GM04503 (cell line): ENCODE measurements around the gene LZTR1.
A peak's percentile ranks its signal among the peaks of the same experiment; 100 is the strongest.
"Not testable (repeated sequence)": the region's sequence is repeated elsewhere in the genome, so short reads cannot be mapped to it uniquely, and the experiment has no call there.

Experiments
- DNase-seq: peaks from one replicate; pipeline ENCODE4 v3.0.0-alpha.2; 2012; ENCODE audit warnings: low read depth

Gene LZTR1

GRCh38 chr22:20981787-20982562, at the start of gene LZTR1:
TSS of gene LZTR1 (plus strand) at chr22:20982297. CDS start at chr22:20982372, 75 bp downstream.
- DNase-seq: peak; percentile 37

GRCh38 chr22:20933910-20934309, 48.2 kb upstream of the LZTR1 start:
- no peak for DNase-seq

DNA sequence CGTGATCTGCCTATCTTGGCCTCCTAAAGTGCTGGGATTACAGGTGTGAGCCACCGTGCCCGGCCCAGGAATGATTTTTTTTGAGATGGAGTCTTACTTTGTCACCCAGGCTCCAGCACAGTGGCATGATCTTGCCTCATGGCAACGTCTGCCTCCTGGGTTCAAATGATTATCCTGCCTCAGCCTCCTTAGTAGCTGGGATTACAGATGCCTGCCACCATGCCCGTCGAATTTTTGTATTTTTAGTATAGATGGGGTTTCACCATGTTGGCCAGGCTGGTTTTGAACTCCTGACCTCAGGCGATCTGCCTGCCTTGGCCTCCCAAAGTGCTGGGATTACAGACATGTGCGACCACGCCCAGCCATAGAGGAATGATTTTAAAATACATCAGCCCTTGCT, 47.0 kb upstream of the LZTR1 start:
- DNase-seq: not testable (repeated sequence)

DNA sequence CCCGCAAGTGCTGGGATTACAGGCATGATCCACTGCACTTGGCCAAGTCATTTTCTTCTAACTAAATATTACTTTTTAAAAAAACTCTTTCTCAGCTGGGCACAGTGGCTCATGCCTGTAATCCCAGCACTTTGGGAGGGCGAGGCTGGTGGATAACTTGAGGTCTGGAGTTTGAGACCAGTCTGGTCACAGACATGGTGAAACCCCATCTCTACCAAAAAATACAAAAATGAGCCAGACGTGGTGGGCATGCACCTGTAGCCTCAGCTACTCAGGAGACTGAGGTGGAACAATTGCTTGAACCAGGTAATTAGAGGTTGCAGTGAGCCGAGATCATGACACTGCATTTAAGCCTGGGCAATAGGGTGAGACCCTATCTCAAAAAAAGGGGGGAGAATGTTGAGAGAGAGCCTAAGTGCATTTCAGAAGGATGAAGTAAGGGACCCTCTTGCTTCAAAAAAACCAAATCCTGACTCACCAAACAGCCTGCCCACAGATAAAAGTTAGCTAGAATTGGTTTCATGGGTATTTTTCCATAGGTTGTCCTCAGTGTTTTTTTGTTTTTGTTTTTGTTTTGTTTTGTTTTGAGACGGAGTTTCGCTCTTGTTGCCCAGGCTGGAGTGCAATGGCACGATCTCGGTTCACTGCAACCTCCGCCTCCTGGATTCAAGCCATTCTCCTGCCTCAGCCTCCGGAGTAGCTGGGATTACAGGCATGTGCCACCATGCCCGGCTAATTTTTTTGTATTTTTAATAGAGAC, 46.1 kb upstream of the LZTR1 start:
- not testable (repeated sequence) for DNase-seq

- no peak for DNase-seq
Measured at GRCh38 chr22:20937031-20937793, 44.9 kb upstream of the LZTR1 start.

GRCh38 chr22:20937794-20938671, 44.1 kb upstream of the LZTR1 start:
- DNase-seq: no peak

- not testable (repeated sequence) for DNase-seq
Measured at GRCh38 chr22:20939457-20940185, 42.5 kb upstream of the LZTR1 start.

- peak; percentile 40 for DNase-seq
Measured at GRCh38 chr22:20940186-20940651, 41.9 kb upstream of the LZTR1 start.

DNA sequence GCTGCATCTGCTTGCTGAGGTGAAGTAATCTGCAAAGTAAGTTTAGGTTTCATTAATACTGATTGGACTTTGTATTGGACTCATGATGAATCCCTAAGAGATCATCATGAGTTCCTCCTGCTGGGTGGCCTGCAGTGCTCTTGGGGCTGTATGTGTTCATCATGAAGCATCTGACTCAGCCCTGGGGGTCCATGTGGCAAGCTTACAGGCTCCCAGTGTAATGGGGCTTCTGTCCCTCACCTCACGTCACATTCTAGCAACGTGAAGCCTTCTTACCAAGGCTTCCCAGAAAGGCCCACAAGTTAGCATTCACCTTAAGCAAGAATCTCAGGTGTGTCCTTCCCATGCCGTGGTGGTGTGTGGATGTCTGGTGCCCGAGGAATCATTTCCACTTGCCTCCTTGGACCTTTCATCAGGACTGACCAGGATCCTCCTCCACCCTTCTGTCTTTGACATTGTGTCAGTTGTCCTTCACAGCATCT, 41.2 kb upstream of the LZTR1 start:
- no peak for DNase-seq

GRCh38 chr22:20942203-20942902, 39.7 kb upstream of the LZTR1 start:
- not testable (repeated sequence) for DNase-seq

DNA sequence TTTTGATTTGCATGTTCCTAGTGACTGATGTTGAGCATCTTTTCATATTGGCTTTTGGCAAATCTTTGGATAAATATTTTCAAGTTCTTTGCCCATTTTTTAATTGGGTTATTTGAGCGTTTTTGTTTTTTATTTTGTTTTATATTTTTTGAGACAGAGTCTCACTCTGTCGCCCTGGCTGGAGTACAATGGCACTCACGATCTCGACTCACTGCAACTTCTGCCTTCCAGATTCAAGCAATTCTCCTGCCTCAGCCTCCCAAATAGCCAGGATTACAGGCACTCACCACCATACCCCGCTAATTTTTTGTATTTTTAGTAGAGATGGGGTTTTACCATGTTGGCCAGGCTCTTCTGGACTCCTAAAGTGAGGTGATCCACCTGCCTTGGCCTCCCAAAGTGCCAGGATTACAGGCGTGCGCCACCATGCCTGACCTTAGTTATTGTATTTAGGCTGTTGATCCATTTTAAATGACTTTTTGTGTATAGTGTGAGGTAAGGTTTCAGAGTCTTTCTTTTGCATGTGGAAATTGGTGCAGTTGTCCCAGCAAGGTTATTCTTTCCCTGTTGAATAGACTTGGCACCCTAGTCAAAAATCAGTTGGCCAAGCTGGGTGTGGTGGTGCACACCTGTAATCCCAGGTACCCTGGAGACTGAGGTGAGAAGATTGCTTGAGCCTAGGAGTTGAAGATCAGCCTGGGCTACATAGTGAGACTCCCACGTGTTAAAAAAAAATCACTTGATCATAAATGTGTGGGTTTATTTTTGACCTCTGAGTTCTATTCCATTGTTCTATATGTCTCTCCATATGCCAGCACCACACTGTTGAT, 38.8 kb upstream of the LZTR1 start:
- DNase-seq: no peak

DNA sequence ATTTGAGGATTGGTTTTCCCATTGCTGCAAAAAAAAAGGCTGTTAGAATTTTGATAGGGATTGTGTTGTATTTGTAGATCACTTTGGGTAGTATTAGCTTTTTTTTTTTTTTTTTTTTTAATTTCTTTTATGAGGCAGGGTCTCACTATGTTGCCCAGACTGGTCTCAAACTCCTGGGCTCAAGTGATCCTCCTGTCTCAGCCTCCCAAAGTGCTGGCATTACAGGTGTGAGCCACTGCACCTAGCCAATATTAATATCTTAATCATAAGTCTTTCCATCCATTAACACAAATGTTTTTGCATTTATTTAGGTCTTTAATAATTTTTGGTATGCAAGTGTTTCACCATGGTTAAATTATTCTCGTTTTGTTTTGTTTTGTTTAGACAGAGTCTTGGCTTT, 38.1 kb upstream of the LZTR1 start:
- DNase-seq: no peak

- no peak for DNase-seq
Measured at GRCh38 chr22:20945578-20945934, 36.5 kb upstream of the LZTR1 start.

GRCh38 chr22:20946080-20946986, 35.8 kb upstream of the LZTR1 start:
- no peak for DNase-seq

- DNase-seq: no peak
Measured at GRCh38 chr22:20946991-20947390, 35.1 kb upstream of the LZTR1 start.

GRCh38 chr22:20948450-20948849, 33.6 kb upstream of the LZTR1 start:
- no peak for DNase-seq

DNA sequence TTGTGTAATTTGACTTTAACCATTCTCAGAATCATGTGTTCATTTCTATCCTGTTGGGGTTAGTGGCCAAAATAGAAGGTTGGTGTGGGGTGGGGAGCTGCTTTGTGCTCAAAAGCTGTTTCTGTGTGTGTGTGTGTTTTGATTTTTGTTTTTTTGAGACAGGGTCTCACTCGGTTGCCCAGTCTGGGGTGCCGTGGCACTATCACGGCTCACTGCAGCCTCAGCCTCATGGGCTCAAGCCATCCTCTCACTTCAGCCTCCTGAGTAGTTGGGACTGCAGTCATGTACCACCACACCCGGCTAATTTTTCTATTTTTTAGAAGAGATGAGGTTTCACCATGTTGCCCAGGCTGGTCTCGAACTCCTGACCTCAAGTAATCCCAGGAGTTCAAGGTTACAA, 33.1 kb upstream of the LZTR1 start:
- no peak for DNase-seq

DNA sequence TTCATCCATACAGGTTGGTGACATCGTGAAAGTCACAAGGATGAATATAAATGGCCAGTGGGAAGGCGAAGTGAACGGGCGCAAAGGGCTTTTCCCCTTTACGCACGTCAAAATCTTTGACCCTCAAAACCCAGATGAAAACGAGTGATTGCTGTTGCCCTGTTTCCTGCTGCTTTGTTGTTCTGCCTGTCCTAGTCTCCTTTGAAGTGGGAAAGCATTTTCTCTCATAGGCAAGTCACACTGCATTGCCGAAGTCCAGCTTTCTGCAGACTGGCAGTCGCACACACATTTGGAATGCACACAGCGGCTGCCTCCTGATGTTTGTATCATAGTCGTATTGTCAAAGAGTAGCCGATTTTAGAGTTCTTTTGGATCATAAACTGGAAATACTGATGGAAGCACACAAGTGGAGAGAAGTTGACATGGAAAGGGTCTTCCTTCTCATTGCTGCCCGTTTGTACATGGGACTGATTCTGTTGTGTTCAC, 32.4 kb upstream of the LZTR1 start:
- no peak for DNase-seq
